HEK293T (cell line): ENCODE measurements around the gene PERM1.

Source experiments
- ARNT ChIP-seq: fragments of 450-650 bp; IDR thresholded peaks from 2 replicates; pipeline ENCODE4 v1.6.1; 2017; ENCODE audit warnings: mild to moderate bottlenecking
- SUZ12 ChIP-seq: fragments of 450-650 bp; IDR thresholded peaks from 2 replicates; pipeline ENCODE4 v1.6.1; 2016; ENCODE audit warnings: mild to moderate bottlenecking
- TARDBP ChIP-seq: fragments of 450-650 bp; IDR thresholded peaks from 2 replicates; pipeline ENCODE4 v1.6.1; 2016
- ZNF384 ChIP-seq: fragments of 450-650 bp; IDR thresholded peaks from 2 replicates; pipeline ENCODE4 v1.6.1; 2016

DNA sequence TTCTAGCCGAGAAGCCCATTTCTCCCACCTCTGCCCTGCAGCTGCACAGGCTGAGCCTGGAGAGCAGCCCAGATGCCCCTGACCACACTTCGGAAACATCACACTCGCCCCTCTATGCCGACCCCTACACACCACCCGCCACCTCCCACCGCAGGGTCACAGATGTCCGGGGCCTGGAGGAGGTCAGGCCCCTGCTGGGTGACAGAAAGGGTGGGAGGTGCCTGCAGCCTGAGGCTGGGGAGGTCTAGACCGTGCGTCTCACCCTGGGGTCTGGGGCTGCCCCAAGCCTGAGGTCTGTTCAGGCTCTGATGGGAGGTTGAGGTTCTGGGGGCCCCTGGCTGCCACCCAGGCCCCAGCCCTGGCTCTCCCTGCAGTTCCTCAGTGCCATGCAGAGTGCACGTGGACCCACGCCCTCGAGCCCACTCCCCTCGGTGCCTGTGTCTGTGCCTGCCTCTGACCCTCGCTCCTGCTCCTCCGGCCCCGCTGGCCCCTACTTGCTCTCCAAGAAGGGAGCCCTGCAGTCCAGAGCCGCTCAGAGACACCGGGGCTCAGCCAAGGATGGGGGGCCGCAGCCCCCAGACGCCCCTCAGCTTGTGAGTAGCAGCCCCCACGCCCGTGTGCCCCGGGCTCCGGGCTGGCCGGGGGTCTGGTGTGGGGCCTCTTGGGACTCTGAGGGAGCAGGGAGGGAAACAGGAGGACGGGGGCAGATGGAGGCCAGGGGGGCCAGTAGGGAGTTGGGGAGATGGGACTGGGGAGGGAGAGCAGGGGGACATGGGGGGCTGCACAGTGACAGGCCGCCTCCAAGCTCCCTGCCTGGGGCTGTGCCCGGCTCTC lies 8.2 kb downstream of the PERM1 start:
- no peak for TF ChIP-seq ZNF384
- TF ChIP-seq SUZ12 = no peak
- no peak for TF ChIP-seq ARNT
- no peak for TF ChIP-seq TARDBP
